HEK293T (cell line): ENCODE measurements around the gene FAM210A.
"Not testable (repeated sequence)": the region's sequence is repeated elsewhere in the genome, so short reads cannot be mapped to it uniquely, and the experiment has no call there.

Experiments used
- CTCF ChIA-PET: fragments of 350-600 bp; formaldehyde crosslinking; extraction: SDS; loops from one replicate; lab custom pipeline; 2021; ENCODE audit warnings: antibody characterized with exemption, inconsistent platforms; lab: Yijun Ruan, JAX
- POLR2A ChIA-PET: fragments of 350-600 bp; formaldehyde crosslinking; extraction: SDS; loops from one replicate; lab custom pipeline; 2020; ENCODE audit warnings: antibody characterized with exemption, inconsistent platforms; lab: Yijun Ruan, JAX
- DNase-seq: peaks from one replicate; pipeline ENCODE4 v3.0.0; 2012; ENCODE audit warnings: mixed read lengths; ENCODE audit errors: extremely low spot score
- ARNT ChIP-seq: fragments of 450-650 bp; IDR thresholded peaks from 2 replicates; pipeline ENCODE4 v1.6.1; 2017; ENCODE audit warnings: mild to moderate bottlenecking
- BHLHE40 ChIP-seq: fragments of 450-650 bp; IDR thresholded peaks from 2 replicates; pipeline ENCODE4 v1.6.1; 2016; ENCODE audit warnings: mild to moderate bottlenecking, moderate library complexity, borderline replicate concordance
- CTBP1 ChIP-seq: fragments of 450-650 bp; IDR thresholded peaks from 2 replicates; pipeline ENCODE4 v1.6.1; 2016; ENCODE audit warnings: borderline replicate concordance
- ELF4 ChIP-seq: fragments of 450-650 bp; IDR thresholded peaks from 2 replicates; pipeline ENCODE4 v1.6.1; 2017; ENCODE audit warnings: antibody characterized with exemption
- FOXA1 ChIP-seq: fragments of 450-650 bp; IDR thresholded peaks from 2 replicates; pipeline ENCODE4 v1.6.1; 2016; ENCODE audit warnings: mild to moderate bottlenecking
- FOXK2 ChIP-seq: fragments of 450-650 bp; IDR thresholded peaks from 2 replicates; pipeline ENCODE4 v1.6.1; 2016; ENCODE audit warnings: mild to moderate bottlenecking
- FOXM1 ChIP-seq: fragments of 450-650 bp; IDR thresholded peaks from 2 replicates; pipeline ENCODE4 v1.6.1; 2017; ENCODE audit warnings: mild to moderate bottlenecking, borderline replicate concordance
- HDGF ChIP-seq: fragments of 450-650 bp; IDR thresholded peaks from 2 replicates; pipeline ENCODE4 v1.6.1; 2017; ENCODE audit warnings: antibody characterized with exemption, borderline replicate concordance
- L3MBTL2 ChIP-seq: fragments of 450-650 bp; conservative IDR thresholded peaks from 2 replicates; pipeline ENCODE4 v1.6.1; 2016; ENCODE audit warnings: mild to moderate bottlenecking
- LEF1 ChIP-seq: fragments of 450-650 bp; IDR thresholded peaks from 2 replicates; pipeline ENCODE4 v1.6.1; 2017; ENCODE audit warnings: mild to moderate bottlenecking, borderline replicate concordance
- NFRKB ChIP-seq: fragments of 450-650 bp; IDR thresholded peaks from 2 replicates; pipeline ENCODE4 v1.6.1; 2016; ENCODE audit warnings: mild to moderate bottlenecking, moderate library complexity
- SP1 ChIP-seq: fragments of 450-650 bp; IDR thresholded peaks from 2 replicates; pipeline ENCODE4 v1.6.1; 2017
- SUZ12 ChIP-seq: fragments of 450-650 bp; IDR thresholded peaks from 2 replicates; pipeline ENCODE4 v1.6.1; 2016; ENCODE audit warnings: mild to moderate bottlenecking
- TARDBP ChIP-seq: fragments of 450-650 bp; IDR thresholded peaks from 2 replicates; pipeline ENCODE4 v1.6.1; 2016
- ZNF384 ChIP-seq: fragments of 450-650 bp; IDR thresholded peaks from 2 replicates; pipeline ENCODE4 v1.6.1; 2016
- TF ChIP-seq, protein P1 (sequence below): fragments of 450-650 bp; IDR thresholded peaks from 2 replicates; pipeline ENCODE4 v1.6.1; 2016

FAM210A gene

DNA sequence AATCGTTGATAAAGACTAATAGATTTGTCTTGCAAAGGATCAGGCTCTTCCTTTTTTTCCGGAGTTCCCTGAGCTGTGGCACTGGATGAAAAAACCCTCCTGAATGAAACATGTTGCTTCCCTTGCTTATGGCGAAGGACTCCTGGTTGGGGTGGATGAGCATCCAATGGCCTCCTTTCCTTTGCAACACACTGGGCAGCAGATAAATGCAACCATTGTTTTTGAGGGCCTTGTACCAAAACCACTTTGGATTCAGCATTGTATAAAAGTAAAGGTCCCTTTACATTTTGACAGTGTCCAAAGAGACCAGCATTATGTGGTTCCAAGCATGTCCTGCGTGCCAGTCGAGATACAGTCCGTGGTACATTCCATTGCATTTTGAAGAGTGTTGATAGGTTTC is 44.7 kb downstream of the FAM210A start:
- TF ChIP-seq BHLHE40, result no peak
- ChIA-PET POLR2A (no interaction called here), CTCF (no interaction called here)
- DNase-seq, result no peak

DNA sequence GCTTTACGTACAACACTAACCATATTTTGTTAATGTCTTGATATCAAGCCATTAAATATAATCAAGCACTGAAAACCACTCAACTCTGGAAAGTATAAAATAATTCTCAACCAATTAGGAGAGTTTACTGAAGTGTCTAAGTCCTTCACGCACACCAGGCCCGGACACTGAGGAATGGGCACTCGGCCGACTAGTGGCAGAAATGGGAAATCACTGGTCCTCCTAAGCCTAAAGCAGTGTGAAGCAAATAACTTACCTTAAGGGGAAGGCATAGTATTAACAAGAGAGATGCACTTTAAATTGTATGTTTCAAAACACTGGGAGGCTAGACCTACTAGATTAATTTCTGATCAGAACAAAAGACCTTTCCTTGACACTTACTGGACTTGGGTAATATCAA is 45.7 kb downstream of the FAM210A start:
- ChIA-PET POLR2A (no interaction called here), CTCF (interaction anchor here (0.5 kb wide), 1 partner anchor 145 kb away, joined by 3 read pairs; no protein-coding TSS in a partner anchor)
- TF ChIP-seq FOXK2 (no peak), SUZ12 (no peak), SP1 (no peak), L3MBTL2 (no peak), FOXM1 (no peak), TARDBP (no peak), HDGF (no peak), BHLHE40 (no peak), LEF1 (no peak), NFRKB (no peak), ARNT (no peak), CTBP1 (no peak), FOXA1 (no peak), ZNF384 (no peak), ELF4 (no peak)
- TF ChIP-seq, protein P1, sequence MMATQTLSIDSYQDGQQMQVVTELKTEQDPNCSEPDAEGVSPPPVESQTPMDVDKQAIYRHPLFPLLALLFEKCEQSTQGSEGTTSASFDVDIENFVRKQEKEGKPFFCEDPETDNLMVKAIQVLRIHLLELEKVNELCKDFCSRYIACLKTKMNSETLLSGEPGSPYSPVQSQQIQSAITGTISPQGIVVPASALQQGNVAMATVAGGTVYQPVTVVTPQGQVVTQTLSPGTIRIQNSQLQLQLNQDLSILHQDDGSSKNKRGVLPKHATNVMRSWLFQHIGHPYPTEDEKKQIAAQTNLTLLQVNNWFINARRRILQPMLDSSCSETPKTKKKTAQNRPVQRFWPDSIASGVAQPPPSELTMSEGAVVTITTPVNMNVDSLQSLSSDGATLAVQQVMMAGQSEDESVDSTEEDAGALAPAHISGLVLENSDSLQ, result no peak
- peak; percentile 17 for DNase-seq

DNA sequence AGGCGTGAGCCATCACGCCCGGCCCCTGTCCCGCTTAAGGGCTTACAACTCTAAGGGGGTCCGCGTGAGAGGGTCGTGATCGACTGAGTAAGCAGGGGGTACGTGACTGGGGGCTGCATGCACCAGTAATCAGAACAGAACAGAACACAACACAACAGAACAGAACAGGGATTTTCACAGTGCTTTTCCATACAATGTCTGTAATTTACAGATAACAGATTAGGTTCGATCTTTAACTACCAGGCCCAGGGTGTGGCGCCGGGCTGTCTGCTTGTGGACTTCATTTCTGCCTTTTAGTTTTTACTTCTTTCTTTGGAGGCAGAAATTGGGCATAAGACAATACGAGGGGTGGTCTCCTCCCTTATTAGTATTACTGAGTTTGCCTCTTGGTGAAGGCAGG is 49.0 kb downstream of the FAM210A start:
- POLR2A ChIA-PET, CTCF ChIA-PET, DNase-seq: not testable (repeated sequence)

DNA sequence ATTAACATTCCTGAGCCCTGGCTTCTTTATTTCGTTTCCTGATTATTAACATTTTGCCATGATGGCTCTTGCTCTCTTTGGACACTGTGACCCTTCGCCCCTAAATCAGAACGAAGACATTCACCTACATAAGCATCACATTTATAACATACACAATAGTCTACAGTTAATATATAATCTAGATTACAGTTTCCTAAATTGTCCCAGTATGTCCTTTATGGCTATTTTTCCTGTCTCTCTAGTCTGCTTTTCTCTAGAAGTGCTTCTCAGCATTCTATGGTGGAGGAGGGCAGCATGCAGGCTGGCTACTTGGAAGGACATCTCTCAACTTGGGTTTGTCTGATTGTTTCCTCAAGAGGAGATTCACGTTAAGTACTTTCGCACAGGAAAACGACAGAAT is 49.9 kb downstream of the FAM210A start:
- ChIA-PET POLR2A (no interaction called here), CTCF (no interaction called here)
- TF ChIP-seq LEF1, result no peak
- TF ChIP-seq ZNF384, result no peak
- TF ChIP-seq BHLHE40, result no peak
- no peak for TF ChIP-seq SP1
- TF ChIP-seq HDGF, result no peak
- no peak for TF ChIP-seq ARNT
- no peak for TF ChIP-seq NFRKB
- TF ChIP-seq, protein P1, result no peak
- no peak for TF ChIP-seq L3MBTL2
- TF ChIP-seq ELF4, result no peak
- TF ChIP-seq CTBP1, result no peak
- TF ChIP-seq TARDBP, result no peak
- no peak for TF ChIP-seq FOXK2
- TF ChIP-seq SUZ12, result no peak
- no peak for TF ChIP-seq FOXA1
- no peak for TF ChIP-seq FOXM1
- no peak for DNase-seq

- CTCF ChIA-PET, result no interaction called here
- POLR2A ChIA-PET, result no interaction called here
- no peak for TF ChIP-seq ELF4
- no peak for TF ChIP-seq SUZ12
- DNase-seq, result no peak
Observed at GRCh38 chr18:13672657-13673056, 53.7 kb downstream of the FAM210A start.

- ChIA-PET POLR2A (no interaction called here), CTCF (no interaction called here)
- DNase-seq, result no peak
- no peak for TF ChIP-seq FOXA1
- TF ChIP-seq TARDBP, result no peak
- TF ChIP-seq HDGF, result no peak
- no peak for TF ChIP-seq ELF4
- TF ChIP-seq SUZ12, result no peak
- TF ChIP-seq FOXK2, result no peak
- TF ChIP-seq SP1, result no peak
- no peak for TF ChIP-seq BHLHE40
- TF ChIP-seq NFRKB, result no peak
- TF ChIP-seq LEF1, result no peak
- TF ChIP-seq, protein P1, result no peak
Observed at GRCh38 chr18:13661779-13662256, 64.5 kb downstream of the FAM210A start.

GRCh38 chr18:13661051-13661778 is 65.1 kb downstream of the FAM210A start:
- ChIA-PET POLR2A (no interaction called here), CTCF (no interaction called here)
- no peak for DNase-seq

More at GRCh38 chr18:13661051-13661778, 65.1 kb downstream of the FAM210A start:
- TF ChIP-seq FOXM1 (no peak), ELF4 (no peak), ZNF384 (no peak), FOXK2 (no peak), NFRKB (no peak), ARNT (no peak), SP1 (no peak), CTBP1 (no peak), SUZ12 (no peak), TARDBP (no peak), L3MBTL2 (no peak), BHLHE40 (no peak), HDGF (no peak), LEF1 (no peak), FOXA1 (no peak)
- TF ChIP-seq, protein P1, result no peak
